ENCODE data around the gene AKR1E2.

AKR1E2 gene

GRCh38 chr10:4885162-4885561 is 59.2 kb downstream of the AKR1E2 start:
- H3K4me1 ChIP-seq (ENCODE audit: insufficient read depth, poor library complexity, severe bottlenecking): peaks cover 4% of the 10 kb centered on the region
- ATAC-seq (ENCODE audit: low read depth) (no peak), DNase-seq (ENCODE audit: low spot score) (no peak)
- H3K9me3 ChIP-seq (ENCODE audit: severe bottlenecking): no peaks in the 10 kb centered on the region
- no peak overlapping the region for H3K27ac ChIP-seq (ENCODE audit: poor library complexity, severe bottlenecking)
- no peak for TF ChIP-seq CTCF (IDR thresholded peaks at IDR 0.05; ENCODE audit: poor library complexity, severe bottlenecking)
- no peak overlapping the region for H3K4me3 ChIP-seq (ENCODE audit: severe bottlenecking)
- no peaks in the 10 kb centered on the region for H3K27me3 ChIP-seq (ENCODE audit: insufficient read depth, poor library complexity, severe bottlenecking)
- no peaks in the 10 kb centered on the region for H3K36me3 ChIP-seq (ENCODE audit: low read depth)

- DNase-seq (ENCODE audit: low spot score): no peak
- H3K36me3 ChIP-seq (ENCODE audit: low read depth): no peaks in the 10 kb centered on the region
- no peak for ATAC-seq (ENCODE audit: low read depth)
- no peak overlapping the region for H3K27ac ChIP-seq (ENCODE audit: poor library complexity, severe bottlenecking)
- TF ChIP-seq CTCF (IDR thresholded peaks at IDR 0.05; ENCODE audit: poor library complexity, severe bottlenecking): no peak
- no peaks in the 10 kb centered on the region for H3K9me3 ChIP-seq (ENCODE audit: severe bottlenecking)
- H3K4me1 ChIP-seq (ENCODE audit: insufficient read depth, poor library complexity, severe bottlenecking): peaks cover 4% of the 10 kb centered on the region
- no peak overlapping the region for H3K4me3 ChIP-seq (ENCODE audit: severe bottlenecking)
- H3K27me3 ChIP-seq (ENCODE audit: insufficient read depth, poor library complexity, severe bottlenecking): no peaks in the 10 kb centered on the region
Observed at GRCh38 chr10:4887501-4887900, 61.5 kb downstream of the AKR1E2 start.

- TF ChIP-seq CTCF (IDR thresholded peaks at IDR 0.05; ENCODE audit: poor library complexity, severe bottlenecking): no peak
- no peak for ATAC-seq (ENCODE audit: low read depth)
- H3K9me3 ChIP-seq (ENCODE audit: severe bottlenecking): no peaks in the 10 kb centered on the region
- no peak overlapping the region for H3K27ac ChIP-seq (ENCODE audit: poor library complexity, severe bottlenecking)
- H3K36me3 ChIP-seq (ENCODE audit: low read depth): no peaks in the 10 kb centered on the region
- peaks cover 1% of the 10 kb centered on the region for H3K4me1 ChIP-seq (ENCODE audit: insufficient read depth, poor library complexity, severe bottlenecking)
- H3K4me3 ChIP-seq (ENCODE audit: severe bottlenecking): no peak overlapping the region
- DNase-seq (ENCODE audit: low spot score): no peak
- H3K27me3 ChIP-seq (ENCODE audit: insufficient read depth, poor library complexity, severe bottlenecking): no peaks in the 10 kb centered on the region
Observed at GRCh38 chr10:4888236-4888635, 62.2 kb downstream of the AKR1E2 start.

- Histone ChIP-seq H3K36me3 (ENCODE audit: low read depth) (no peaks in the 10 kb centered on the region), H3K4me1 (ENCODE audit: insufficient read depth, poor library complexity, severe bottlenecking) (no peaks in the 10 kb centered on the region), H3K27me3 (ENCODE audit: insufficient read depth, poor library complexity, severe bottlenecking) (no peaks in the 10 kb centered on the region), H3K4me3 (ENCODE audit: severe bottlenecking) (no peak overlapping the region), H3K27ac (ENCODE audit: poor library complexity, severe bottlenecking) (no peak overlapping the region), H3K9me3 (ENCODE audit: severe bottlenecking) (no peaks in the 10 kb centered on the region)
- no peak for DNase-seq (ENCODE audit: low spot score)
- no peak for TF ChIP-seq CTCF (IDR thresholded peaks at IDR 0.05; ENCODE audit: poor library complexity, severe bottlenecking)
- no peak for ATAC-seq (ENCODE audit: low read depth)
Observed at GRCh38 chr10:4889959-4890358, 64.0 kb downstream of the AKR1E2 start.

GRCh38 chr10:4892681-4893080 is 66.7 kb downstream of the AKR1E2 start:
- ATAC-seq (ENCODE audit: low read depth): no peak
- H3K36me3 ChIP-seq (ENCODE audit: low read depth): no peaks in the 10 kb centered on the region
- no peak overlapping the region for H3K4me3 ChIP-seq (ENCODE audit: severe bottlenecking)
- no peak for DNase-seq (ENCODE audit: low spot score)
- no peak for TF ChIP-seq CTCF (IDR thresholded peaks at IDR 0.05; ENCODE audit: poor library complexity, severe bottlenecking)
- no peaks in the 10 kb centered on the region for H3K9me3 ChIP-seq (ENCODE audit: severe bottlenecking)
- H3K4me1 ChIP-seq (ENCODE audit: insufficient read depth, poor library complexity, severe bottlenecking): no peaks in the 10 kb centered on the region
- H3K27me3 ChIP-seq (ENCODE audit: insufficient read depth, poor library complexity, severe bottlenecking): no peaks in the 10 kb centered on the region
- no peak overlapping the region for H3K27ac ChIP-seq (ENCODE audit: poor library complexity, severe bottlenecking)

All from RWPE2 (cell line).